HTR-8/SVneo (cell line): ENCODE data around the gene TBC1D2B.

Source experiments
- DNase-seq: peaks from one replicate; pipeline ENCODE4 v3.0.0; 2011; ENCODE audit warnings: low spot score, mixed read lengths; ENCODE audit not compliant: insufficient read length
- FAIRE-seq: peaks from 2 replicates; lab custom pipeline; 2011; peaks lifted over from hg19 to GRCh38; lab: Jason Lieb, UNC

Gene TBC1D2B

GRCh38 chr15:78077053-78077870 lies at the start of gene TBC1D2B:
TBC1D2B (minus strand) TSS chr15:78077711; CDS start chr15:78077652, 59 bp downstream.
- no peak for FAIRE-seq

DNA sequence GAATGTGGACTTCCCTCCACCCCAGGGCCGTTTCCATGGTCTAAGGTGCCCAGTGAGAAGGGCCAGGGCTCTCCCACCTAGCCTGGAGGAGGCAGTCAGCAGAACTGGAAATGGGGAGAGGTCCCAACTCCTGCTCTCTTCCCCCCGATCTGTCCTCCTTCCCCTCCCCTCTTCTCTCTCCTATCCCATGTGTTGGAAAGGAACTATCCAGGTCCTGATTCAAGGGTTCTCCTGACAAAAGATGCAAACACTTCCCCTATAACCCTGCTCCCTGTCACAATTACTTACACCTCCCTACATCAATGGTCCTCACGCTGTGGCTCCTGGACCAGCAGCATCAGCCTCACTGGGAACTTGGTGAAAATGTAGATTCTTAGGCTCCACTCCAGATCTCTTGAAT lies 47.8 kb upstream of the TBC1D2B start:
- DNase-seq = no peak
- FAIRE-seq = no peak

More at GRCh38 chr15:78077053-78077870, at the start of gene TBC1D2B:
- peak; percentile 24 for DNase-seq

- no peak for FAIRE-seq
- no peak for DNase-seq
Measured at GRCh38 chr15:78120523-78120922, 43.0 kb upstream of the TBC1D2B start.

- FAIRE-seq (no peak), DNase-seq (no peak)
Measured at GRCh38 chr15:78112551-78112950, 35.0 kb upstream of the TBC1D2B start.

GRCh38 chr15:78111788-78112187 lies 34.3 kb upstream of the TBC1D2B start:
- FAIRE-seq (no peak), DNase-seq (no peak)

DNA sequence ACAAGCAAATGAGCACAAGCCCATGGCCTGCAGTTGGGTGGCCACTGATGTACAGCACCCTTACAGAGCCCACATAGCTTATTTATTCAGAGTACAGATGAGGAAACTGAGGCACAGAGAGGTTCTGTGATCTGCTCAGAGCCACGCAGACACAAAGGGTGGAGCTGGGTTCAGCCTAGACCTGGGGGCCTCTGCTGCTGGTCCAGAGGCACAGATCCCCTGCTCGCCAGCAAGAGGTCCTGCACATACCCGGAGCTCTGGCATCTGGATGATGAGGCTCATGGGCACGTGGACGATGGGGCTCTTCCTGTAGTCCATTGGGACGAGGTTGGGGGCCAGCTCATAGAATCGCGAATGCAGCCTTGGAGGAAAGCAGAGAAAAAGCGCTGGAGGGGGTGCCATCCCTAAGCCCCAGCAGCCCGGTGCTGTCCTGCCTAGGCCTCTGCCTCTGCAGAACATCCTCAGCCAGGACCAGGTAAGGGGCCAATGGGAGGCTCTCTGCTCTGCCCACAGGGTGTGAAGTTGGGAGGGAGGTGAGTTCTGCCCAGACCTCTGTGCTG lies 33.5 kb upstream of the TBC1D2B start:
- DNase-seq = no peak
- no peak for FAIRE-seq

DNA sequence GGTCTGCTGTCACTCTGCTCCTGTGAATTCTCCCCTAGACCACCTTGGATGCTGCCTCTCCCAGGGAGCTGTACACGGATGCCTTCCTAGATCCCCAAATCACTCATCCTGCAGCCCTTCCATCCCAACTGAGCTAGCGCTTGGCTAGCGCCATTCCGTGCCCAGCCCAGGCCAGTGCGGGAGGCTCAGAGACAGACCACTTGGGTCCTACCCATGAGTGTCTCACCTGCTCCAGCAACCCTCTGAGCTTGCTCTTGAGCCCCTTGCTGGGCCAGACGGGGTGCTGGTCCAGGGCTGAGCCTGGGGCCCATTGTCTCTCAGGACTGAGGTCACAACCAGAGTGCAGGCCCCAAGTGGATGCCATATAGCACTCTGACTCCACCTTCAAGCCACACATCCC lies 32.6 kb upstream of the TBC1D2B start:
- FAIRE-seq = no peak

GRCh38 chr15:78109156-78109555 lies 31.6 kb upstream of the TBC1D2B start:
- DNase-seq (no peak), FAIRE-seq (no peak)

More for the DNA sequence above, 32.6 kb upstream of the TBC1D2B start:
- no peak for DNase-seq

GRCh38 chr15:78108300-78109084 lies 31.0 kb upstream of the TBC1D2B start:
- peak; percentile 85 for DNase-seq
- peak; percentile 60 for FAIRE-seq

GRCh38 chr15:78107471-78107870 lies 30.0 kb upstream of the TBC1D2B start:
- FAIRE-seq (no peak), DNase-seq (no peak)

GRCh38 chr15:78105476-78106241 lies 28.1 kb upstream of the TBC1D2B start:
- DNase-seq = no peak
- no peak for FAIRE-seq

- FAIRE-seq = no peak
Measured at GRCh38 chr15:78104566-78105475, 27.3 kb upstream of the TBC1D2B start.

DNA sequence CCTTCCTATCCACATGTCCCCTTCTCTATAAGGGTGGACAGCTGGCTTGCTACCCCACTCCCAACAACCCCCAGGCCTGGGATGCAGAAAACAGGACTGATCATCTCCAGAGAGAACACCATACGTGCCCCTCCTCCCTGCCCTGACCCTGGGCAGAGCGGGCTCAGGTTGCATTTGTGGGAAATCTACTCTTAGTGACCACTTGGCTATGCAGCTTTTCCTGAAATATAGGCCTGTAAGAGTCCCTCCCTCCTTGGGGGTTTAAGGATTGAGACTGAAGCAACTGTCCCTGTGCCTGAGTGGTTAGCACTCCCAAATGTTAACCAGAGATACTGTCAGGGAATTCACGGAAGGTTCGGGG lies 26.6 kb upstream of the TBC1D2B start:
- DNase-seq (no peak), FAIRE-seq (no peak)

More at GRCh38 chr15:78104566-78105475, 27.3 kb upstream of the TBC1D2B start:
- no peak for DNase-seq

- DNase-seq = no peak
- FAIRE-seq = no peak
Measured at GRCh38 chr15:78103406-78104118, 26.1 kb upstream of the TBC1D2B start.

DNA sequence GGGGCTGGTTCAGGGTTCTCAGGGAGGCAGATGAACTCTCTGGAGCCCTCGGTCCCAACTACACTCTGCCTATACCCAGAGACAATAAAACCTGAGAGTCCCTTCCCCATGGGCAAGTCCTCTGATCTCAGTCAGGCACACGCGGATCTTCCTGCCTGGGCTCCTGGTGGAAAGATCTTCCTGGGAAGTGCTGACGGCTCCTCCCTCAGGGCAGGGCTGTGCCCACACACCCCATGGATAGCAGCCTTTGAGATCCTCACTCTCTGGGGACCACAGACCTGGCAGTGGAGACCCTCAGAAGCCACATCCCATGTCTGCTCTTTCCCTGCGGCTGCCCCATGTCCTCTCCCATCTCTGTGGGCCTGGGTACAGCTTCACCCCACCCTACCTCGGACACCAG lies 25.2 kb upstream of the TBC1D2B start:
- FAIRE-seq = no peak
- no peak for DNase-seq

DNA sequence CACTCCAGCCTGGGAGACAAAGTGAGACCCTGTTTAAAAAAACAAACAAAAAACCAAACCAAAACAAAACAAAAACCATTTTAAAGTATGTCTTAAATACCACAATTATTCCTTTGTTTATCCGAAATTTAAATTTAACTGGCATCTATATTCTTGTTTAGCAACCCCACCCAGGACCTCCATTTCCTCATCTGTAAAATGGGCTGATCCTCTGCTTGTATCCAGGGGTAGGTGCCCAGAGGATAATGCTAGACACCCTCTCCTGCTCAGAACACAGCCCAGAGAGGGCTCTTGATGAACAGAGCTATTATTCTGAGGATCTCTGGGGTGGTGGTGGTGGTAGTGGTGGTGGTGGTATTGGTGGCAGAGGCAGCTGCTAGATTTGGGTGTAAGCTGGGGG lies 24.7 kb upstream of the TBC1D2B start:
- DNase-seq (no peak), FAIRE-seq (no peak)

DNA sequence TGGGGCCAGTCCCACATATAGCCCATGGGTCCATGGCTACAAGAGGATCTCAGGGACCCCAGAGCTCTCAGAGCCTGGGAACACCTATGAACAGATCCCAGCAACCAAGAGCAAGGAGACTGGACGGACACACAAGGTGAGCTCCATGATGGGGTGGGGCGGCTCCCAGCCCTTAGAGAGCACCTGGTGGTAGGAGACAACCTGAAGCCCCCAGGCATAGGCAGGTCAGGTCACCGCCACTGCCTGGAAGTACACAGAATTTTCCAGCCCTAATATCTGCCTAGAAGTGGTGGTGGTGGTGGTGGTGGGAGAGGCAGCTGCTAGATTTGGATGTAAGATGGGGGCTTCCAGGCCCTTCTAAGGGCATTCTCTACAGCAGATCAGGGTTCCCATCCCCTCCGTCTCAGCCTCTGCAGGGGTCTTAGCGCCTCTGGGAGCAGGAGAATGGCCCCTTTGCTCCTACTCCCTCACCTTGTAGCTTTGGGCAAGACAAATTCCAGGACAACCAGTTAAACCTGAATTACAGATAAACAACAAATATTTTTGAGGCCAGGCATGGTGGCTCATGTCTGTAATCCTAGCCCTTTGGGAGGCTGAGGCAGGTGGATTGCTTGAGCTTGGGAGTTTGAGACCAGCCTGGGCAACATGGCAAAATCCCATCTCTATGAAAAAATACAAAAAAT lies 24.1 kb upstream of the TBC1D2B start:
- DNase-seq (no peak), FAIRE-seq (no peak)

GRCh38 chr15:78100886-78101285 lies 23.4 kb upstream of the TBC1D2B start:
- FAIRE-seq = no peak
- DNase-seq = no peak
